ENCODE results near the gene BTBD9.

BTBD9 gene

GRCh38 chr6:38549795-38550194 is 89.9 kb downstream of the BTBD9 start:
- H2AFZ ChIP-seq (ENCODE audit: low read depth, low read length), result no peak overlapping the region
- no peaks in the 10 kb centered on the region for H3K36me3 ChIP-seq (ENCODE audit: insufficient read depth, low read length)
- no peak overlapping the region for H3K9ac ChIP-seq (ENCODE audit: low read depth, low read length)
- H3K4me3 ChIP-seq (ENCODE audit: low read depth in 1 of 2, low read length in 2 of 2), result no peak overlapping the region
- no peaks in the 10 kb centered on the region for H3K79me2 ChIP-seq (ENCODE audit: insufficient read depth, low read length)
- no peak for DNase-seq
- H3K27me3 ChIP-seq (ENCODE audit: insufficient read depth, low read length, poor library complexity), result no peaks in the 10 kb centered on the region
- H3K9me3 ChIP-seq (ENCODE audit: insufficient read depth, low read length, severe bottlenecking), result no peaks in the 10 kb centered on the region
- TF ChIP-seq CTCF (IDR thresholded peaks at IDR 0.05; ENCODE audit: borderline replicate concordance, extremely low read depth, low read length, poor library complexity, severe bottlenecking) (no peak), EZH2 (IDR thresholded peaks at IDR 0.05; ENCODE audit: borderline replicate concordance, low read depth, low read length, severe bottlenecking) (no peak)
- H3K4me2 ChIP-seq (ENCODE audit: insufficient read depth, low read length), result no peak overlapping the region
- no peak overlapping the region for H3K27ac ChIP-seq (ENCODE audit: low read length)
- no peaks in the 10 kb centered on the region for H4K20me1 ChIP-seq (ENCODE audit: insufficient read depth, low read length)
- ATAC-seq (ENCODE audit: insufficient read depth, low read depth), result no peak
- no peaks in the 10 kb centered on the region for H3K4me1 ChIP-seq (ENCODE audit: insufficient read depth, low read length)

GRCh38 chr6:38549180-38549579 is 90.5 kb downstream of the BTBD9 start:
- H3K4me1 ChIP-seq (ENCODE audit: insufficient read depth, low read length), result no peaks in the 10 kb centered on the region
- TF ChIP-seq CTCF (IDR thresholded peaks at IDR 0.05; ENCODE audit: borderline replicate concordance, extremely low read depth, low read length, poor library complexity, severe bottlenecking), result no peak
- TF ChIP-seq EZH2 (IDR thresholded peaks at IDR 0.05; ENCODE audit: borderline replicate concordance, low read depth, low read length, severe bottlenecking), result no peak
- H4K20me1 ChIP-seq (ENCODE audit: insufficient read depth, low read length), result no peaks in the 10 kb centered on the region
- no peak for ATAC-seq (ENCODE audit: insufficient read depth, low read depth)
- no peak overlapping the region for H3K9ac ChIP-seq (ENCODE audit: low read depth, low read length)
- H3K4me2 ChIP-seq (ENCODE audit: insufficient read depth, low read length), result no peak overlapping the region
- H3K79me2 ChIP-seq (ENCODE audit: insufficient read depth, low read length), result no peaks in the 10 kb centered on the region
- H2AFZ ChIP-seq (ENCODE audit: low read depth, low read length), result no peak overlapping the region
- H3K9me3 ChIP-seq (ENCODE audit: insufficient read depth, low read length, severe bottlenecking), result no peaks in the 10 kb centered on the region
- no peak overlapping the region for H3K27ac ChIP-seq (ENCODE audit: low read length)
- DNase-seq, result no peak
- no peaks in the 10 kb centered on the region for H3K27me3 ChIP-seq (ENCODE audit: insufficient read depth, low read length, poor library complexity)
- no peak overlapping the region for H3K4me3 ChIP-seq (ENCODE audit: low read depth in 1 of 2, low read length in 2 of 2)
- H3K36me3 ChIP-seq (ENCODE audit: insufficient read depth, low read length), result no peaks in the 10 kb centered on the region

GRCh38 chr6:38543022-38543421 is 96.7 kb downstream of the BTBD9 start:
- H3K79me2 ChIP-seq (ENCODE audit: insufficient read depth, low read length), result no peaks in the 10 kb centered on the region
- no peak overlapping the region for H3K27ac ChIP-seq (ENCODE audit: low read length)
- H3K36me3 ChIP-seq (ENCODE audit: insufficient read depth, low read length), result no peaks in the 10 kb centered on the region
- TF ChIP-seq EZH2 (IDR thresholded peaks at IDR 0.05; ENCODE audit: borderline replicate concordance, low read depth, low read length, severe bottlenecking) (no peak), CTCF (IDR thresholded peaks at IDR 0.05; ENCODE audit: borderline replicate concordance, extremely low read depth, low read length, poor library complexity, severe bottlenecking) (no peak)
- DNase-seq, result no peak
- H3K27me3 ChIP-seq (ENCODE audit: insufficient read depth, low read length, poor library complexity), result no peaks in the 10 kb centered on the region
- no peak overlapping the region for H3K4me3 ChIP-seq (ENCODE audit: low read depth in 1 of 2, low read length in 2 of 2)
- no peak overlapping the region for H3K9ac ChIP-seq (ENCODE audit: low read depth, low read length)
- no peaks in the 10 kb centered on the region for H4K20me1 ChIP-seq (ENCODE audit: insufficient read depth, low read length)
- H3K4me1 ChIP-seq (ENCODE audit: insufficient read depth, low read length), result no peaks in the 10 kb centered on the region
- no peaks in the 10 kb centered on the region for H3K9me3 ChIP-seq (ENCODE audit: insufficient read depth, low read length, severe bottlenecking)
- H3K4me2 ChIP-seq (ENCODE audit: insufficient read depth, low read length), result no peak overlapping the region
- H2AFZ ChIP-seq (ENCODE audit: low read depth, low read length), result no peak overlapping the region
- no peak for ATAC-seq (ENCODE audit: insufficient read depth, low read depth)

- no peaks in the 10 kb centered on the region for H3K36me3 ChIP-seq (ENCODE audit: insufficient read depth, low read length)
- H4K20me1 ChIP-seq (ENCODE audit: insufficient read depth, low read length), result no peaks in the 10 kb centered on the region
- no peaks in the 10 kb centered on the region for H3K4me1 ChIP-seq (ENCODE audit: insufficient read depth, low read length)
- H3K4me2 ChIP-seq (ENCODE audit: insufficient read depth, low read length), result no peak overlapping the region
- H3K9me3 ChIP-seq (ENCODE audit: insufficient read depth, low read length, severe bottlenecking), result no peaks in the 10 kb centered on the region
- H2AFZ ChIP-seq (ENCODE audit: low read depth, low read length), result no peak overlapping the region
- no peak for ATAC-seq (ENCODE audit: insufficient read depth, low read depth)
- H3K27ac ChIP-seq (ENCODE audit: low read length), result no peak overlapping the region
- no peak for TF ChIP-seq EZH2 (IDR thresholded peaks at IDR 0.05; ENCODE audit: borderline replicate concordance, low read depth, low read length, severe bottlenecking)
- no peak for TF ChIP-seq CTCF (IDR thresholded peaks at IDR 0.05; ENCODE audit: borderline replicate concordance, extremely low read depth, low read length, poor library complexity, severe bottlenecking)
- no peaks in the 10 kb centered on the region for H3K27me3 ChIP-seq (ENCODE audit: insufficient read depth, low read length, poor library complexity)
- DNase-seq, result no peak
- no peak overlapping the region for H3K4me3 ChIP-seq (ENCODE audit: low read depth in 1 of 2, low read length in 2 of 2)
- no peak overlapping the region for H3K9ac ChIP-seq (ENCODE audit: low read depth, low read length)
- H3K79me2 ChIP-seq (ENCODE audit: insufficient read depth, low read length), result no peaks in the 10 kb centered on the region
Measured at GRCh38 chr6:38542031-38542430, 97.7 kb downstream of the BTBD9 start.

Data from DND-41 (cell line).